IMR-90 (cell line): ENCODE measurements around the gene ABCC8. TPM values are rescaled to one million over a fixed set of nuclear protein-coding genes. Genes with fewer than 3 reads are reported as not detected.

Source experiments
- ATAC-seq: fragments of 200-7000 bp; cut with Tn5 transposase; 2 replicates; pipeline ENCODE4 v1.9.1; 2020; ENCODE audit warnings: low read depth, mild to moderate bottlenecking, moderate library complexity
- BruUV-seq: library from RNA; stranded (reverse); fragments of 400-500 nt; replicated peaks from 2 replicates; lab custom pipeline; 2021; lab: Mats Ljungman, UMichigan
- CTCF ChIA-PET: fragments of 300-600 bp; formaldehyde crosslinking; extraction: SDS; loops from one replicate; lab custom pipeline; 2021; ENCODE audit warnings: antibody characterized with exemption; lab: Yijun Ruan, JAX
- POLR2A ChIA-PET: fragments of 300-600 bp; sonication (Branson Sonifier 250); formaldehyde crosslinking; loops from one replicate; lab custom pipeline; 2022; ENCODE audit warnings: antibody characterized with exemption; ENCODE audit not compliant: unreplicated experiment; lab: Charles Lee
- DNase-seq: peaks from one replicate; pipeline ENCODE4 v3.0.0; 2013
- H2AFZ ChIP-seq: replicated peaks from 2 replicates; pipeline ENCODE3; 2013; ENCODE audit warnings: low read length, mild to moderate bottlenecking; ENCODE audit not compliant: poor library complexity
- H2AK5ac ChIP-seq: 2 replicates; pipeline ENCODE4 v1.6.1; 2013; ENCODE audit warnings: low read depth, low read length, inconsistent platforms
- H2AK9ac ChIP-seq: replicated peaks from 2 replicates; pipeline ENCODE3; 2013; ENCODE audit warnings: mild to moderate bottlenecking, low read depth, low read length, moderate library complexity; ENCODE audit not compliant: poor library complexity
- H2BK120ac ChIP-seq: 2 replicates; pipeline ENCODE4 v1.6.1; 2013; ENCODE audit warnings: low read depth, low read length, inconsistent platforms
- H2BK15ac ChIP-seq: 3 replicates; pipeline ENCODE4 v1.6.1; 2013; ENCODE audit warnings: low read depth, low read length, inconsistent platforms
- H2BK20ac ChIP-seq: 2 replicates; pipeline ENCODE4 v1.6.1; 2013; ENCODE audit warnings: low read depth, mild to moderate bottlenecking, inconsistent platforms, low read length, moderate library complexity
- H2BK5ac ChIP-seq: 2 replicates; pipeline ENCODE4 v1.6.1; 2013; ENCODE audit warnings: mild to moderate bottlenecking, low read depth, low read length, inconsistent platforms; ENCODE audit not compliant: poor library complexity, severe bottlenecking
- H3K14ac ChIP-seq: replicated peaks from 2 replicates; pipeline ENCODE4 v1.6.1; 2013; ENCODE audit warnings: low read depth, low read length, inconsistent platforms
- H3K18ac ChIP-seq: 2 replicates; pipeline ENCODE4 v1.6.1; 2013; ENCODE audit warnings: low read depth, low read length, control low read depth
- H3K23ac ChIP-seq: 2 replicates; pipeline ENCODE4 v1.6.1; 2013; ENCODE audit warnings: low read depth, low read length, inconsistent platforms
- H3K27ac ChIP-seq: 2 replicates; pipeline ENCODE4 v1.5.1; 2013; ENCODE audit warnings: mild to moderate bottlenecking, control low read depth, low read length; ENCODE audit not compliant: insufficient read depth
- H3K27me3 ChIP-seq: 2 replicates; pipeline ENCODE4 v1.6.1; 2013; ENCODE audit warnings: low read length; ENCODE audit not compliant: control insufficient read depth, insufficient read depth
- H3K36me3 ChIP-seq: 2 replicates; pipeline ENCODE4 v1.6.1; 2013; ENCODE audit warnings: low read length, mixed read lengths; ENCODE audit not compliant: control insufficient read depth, insufficient read depth
- H3K4ac ChIP-seq: 2 replicates; pipeline ENCODE4 v1.6.1; 2013; ENCODE audit warnings: low read depth, low read length, inconsistent platforms
- H3K4me1 ChIP-seq: 2 replicates; pipeline ENCODE4 v1.6.1; 2013; ENCODE audit warnings: low read length, mixed read lengths; ENCODE audit not compliant: control insufficient read depth, insufficient read depth
- H3K4me2 ChIP-seq: 2 replicates; pipeline ENCODE4 v1.6.1; 2013; ENCODE audit warnings: low read depth, mild to moderate bottlenecking, control low read depth, low read length, moderate library complexity
- H3K4me3 ChIP-seq: 2 replicates; pipeline ENCODE4 v1.5.1; 2013; ENCODE audit warnings: low read depth, mild to moderate bottlenecking, control low read depth, low read length, moderate library complexity; ENCODE audit not compliant: insufficient read depth
- H3K56ac ChIP-seq: 2 replicates; pipeline ENCODE4 v1.6.1; 2013; ENCODE audit warnings: low read length, inconsistent platforms; ENCODE audit not compliant: insufficient read depth; ENCODE audit errors: extremely low read depth
- H3K79me1 ChIP-seq, 2 experiments: 2 replicates each; pipeline ENCODE4 v1.6.1; 2013; ENCODE audit warnings: low read length in 2 of 2, inconsistent platforms in 1 of 2, low read depth in 1 of 2
- H3K9ac ChIP-seq: 2 replicates; pipeline ENCODE4 v1.6.1; 2013; ENCODE audit warnings: low read depth, low read length, control low read depth
- H3K9me1 ChIP-seq: 2 replicates; pipeline ENCODE4 v1.6.1; 2013; ENCODE audit warnings: low read length, inconsistent platforms; ENCODE audit not compliant: insufficient read depth
- H3K9me3 ChIP-seq: 2 replicates; pipeline ENCODE4 v1.6.1; 2013; ENCODE audit warnings: low read length; ENCODE audit not compliant: control insufficient read depth, insufficient read depth
- H4K20me1 ChIP-seq: 2 replicates; pipeline ENCODE4 v1.6.1; 2013; ENCODE audit warnings: low read length, inconsistent platforms; ENCODE audit not compliant: insufficient read depth
- H4K5ac ChIP-seq: 2 replicates; pipeline ENCODE4 v1.6.1; 2013; ENCODE audit warnings: mild to moderate bottlenecking, low read depth, low read length, control low read depth
- H4K8ac ChIP-seq, 2 experiments: 2 replicates each; pipeline ENCODE4 v1.6.1; 2013; ENCODE audit warnings: low read depth in 2 of 2, low read length in 2 of 2, control low read depth in 1 of 2, inconsistent platforms in 1 of 2
- H4K91ac ChIP-seq: 2 replicates; pipeline ENCODE4 v1.6.1; 2013; ENCODE audit warnings: low read depth, low read length, inconsistent platforms; ENCODE audit not compliant: insufficient read depth
- CEBPB ChIP-seq: IDR thresholded peaks from 2 replicates; pipeline ENCODE4 v1.6.1; 2012; ENCODE audit warnings: low read depth, low read length, improper control_type of control experiment
- CHD1 ChIP-seq: IDR thresholded peaks from 2 replicates; pipeline ENCODE4 v1.6.1; 2012; ENCODE audit warnings: low read depth, low read length, improper control_type of control experiment
- CTCF ChIP-seq: conservative IDR thresholded peaks from 2 replicates; pipeline ENCODE4 v1.5.1; 2012; ENCODE audit warnings: mild to moderate bottlenecking, low read depth, low read length, improper control_type of control experiment
- ELK1 ChIP-seq: fragments of 150-350 bp; IDR thresholded peaks from 2 replicates; pipeline ENCODE4 v1.6.1; 2016; ENCODE audit warnings: low read depth, mild to moderate bottlenecking, low read length, moderate library complexity, borderline replicate concordance
- MAFK ChIP-seq: IDR thresholded peaks from 2 replicates; pipeline ENCODE4 v1.6.1; 2012; ENCODE audit warnings: low read depth, low read length, improper control_type of control experiment
- POLR2A ChIP-seq: IDR thresholded peaks from 2 replicates; pipeline ENCODE4 v1.6.1; 2012; ENCODE audit warnings: mild to moderate bottlenecking, low read depth, low read length
- RCOR1 ChIP-seq: IDR thresholded peaks from 2 replicates; pipeline ENCODE4 v1.6.1; 2012; ENCODE audit warnings: mild to moderate bottlenecking, low read length, improper control_type of control experiment; ENCODE audit not compliant: insufficient replicate concordance
- SMC3 ChIP-seq: fragments of 150-350 bp; IDR thresholded peaks from 2 replicates; pipeline ENCODE4 v1.6.1; 2016; ENCODE audit warnings: low read depth, mild to moderate bottlenecking, antibody characterized with exemption, low read length, moderate library complexity
- WGBS, 2 experiments: methylation state at CpG; one replicate each; pipeline versions ENCODE4 v1.1.5 to v1.1.7; 2013; ENCODE audit warnings: missing lambda C conversion rate in 2 of 2; ENCODE audit not compliant: insufficient read length in 1 of 2; ENCODE audit errors: extremely low coverage in 2 of 2; 5-methylcytosine and 5-hydroxymethylcytosine counted together
- dilution Hi-C: fragments of 300-500 bp; cut with HindIII; formaldehyde crosslinking; loops from one replicate; pipeline ENCODE4 v1.14.3; 2018; ENCODE audit warnings: low sequenced_read_pairs; ENCODE audit not compliant: unreplicated experiment
- in situ Hi-C: fragments of 300-500 bp; cut with MboI; formaldehyde crosslinking; loops from 3 replicates; pipeline ENCODE4 v1.14.3; 2019; ENCODE audit warnings: low sequenced_read_pairs, inconsistent platforms, mixed read lengths
- intact Hi-C: fragments of 100-400 bp; cut with micrococcal nuclease; formaldehyde crosslinking; loops from 2 replicates; pipeline ENCODE4 v1.10.0; 2022
- polyA plus RNA-seq, 3 experiments: library from polyadenylated mRNA; depleted of rRNA; stranded (reverse); fragments of >200 nt; gene quantifications; 2 replicates each; pipeline ENCODE4 v1.2.3, GENCODE V29; 2012; ENCODE audit warnings: low replicate concordance in 1 of 3
- total RNA-seq: library from RNA; depleted of rRNA; stranded (reverse); fragments of >200 nt; gene quantifications from 2 replicates; pipeline ENCODE4 v1.2.3, GENCODE V29; 2012
- TF ChIP-seq, protein P1 (sequence below): fragments of 150-350 bp; IDR thresholded peaks from 2 replicates; pipeline ENCODE4 v1.6.1; 2017; ENCODE audit warnings: mild to moderate bottlenecking, antibody characterized with exemption, low read length, low read depth

The ABCC8 gene
- total and polyA plus RNA-seq, 2 of the 4 experiments (the other 2 are of a cell fraction), result not detected

- ATAC-seq, result no peak
- no peak overlapping the region for H2AK5ac ChIP-seq
- CTCF ChIA-PET, result interaction anchor here (0.9 kb wide), 1 partner anchor 11 kb away, joined by 3 read pairs; no protein-coding TSS in a partner anchor
- intact Hi-C loops (no loop called here), dilution Hi-C loops (no loop called here), in situ Hi-C loops (no loop called here)
- H2BK15ac ChIP-seq, result no peak overlapping the region
- no peaks in the 10 kb centered on the region for H3K27me3 ChIP-seq
- POLR2A ChIA-PET, result no interaction called here
- H3K23ac ChIP-seq, result no peak overlapping the region
- peaks cover 44% of the 10 kb centered on the region for H3K9me3 ChIP-seq
- TF ChIP-seq POLR2A, result no peak
- no peak for TF ChIP-seq RCOR1
- TF ChIP-seq, protein P1, sequence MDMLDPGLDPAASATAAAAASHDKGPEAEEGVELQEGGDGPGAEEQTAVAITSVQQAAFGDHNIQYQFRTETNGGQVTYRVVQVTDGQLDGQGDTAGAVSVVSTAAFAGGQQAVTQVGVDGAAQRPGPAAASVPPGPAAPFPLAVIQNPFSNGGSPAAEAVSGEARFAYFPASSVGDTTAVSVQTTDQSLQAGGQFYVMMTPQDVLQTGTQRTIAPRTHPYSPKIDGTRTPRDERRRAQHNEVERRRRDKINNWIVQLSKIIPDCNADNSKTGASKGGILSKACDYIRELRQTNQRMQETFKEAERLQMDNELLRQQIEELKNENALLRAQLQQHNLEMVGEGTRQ, result no peak
- TF ChIP-seq MAFK, result no peak
- no peak for TF ChIP-seq CEBPB
- TF ChIP-seq SMC3, result no peak
- no peak for TF ChIP-seq ELK1
- no peak for TF ChIP-seq CTCF
- TF ChIP-seq CHD1, result no peak
- H2AK9ac ChIP-seq, result no peak overlapping the region
- peaks cover 39% of the 10 kb centered on the region for H3K36me3 ChIP-seq
- H3K4ac ChIP-seq, result no peak overlapping the region
- no peak overlapping the region for H2BK120ac ChIP-seq
- no peaks in the 10 kb centered on the region for H3K9me1 ChIP-seq
- H3K4me2 ChIP-seq, result no peak overlapping the region
- H3K79me1 ChIP-seq, result no peaks in the 10 kb centered on the region
- H2BK5ac ChIP-seq, result no peak overlapping the region
- no peak overlapping the region for H3K9ac ChIP-seq
- H3K14ac ChIP-seq, result no peak overlapping the region
- H4K91ac ChIP-seq, result no peak overlapping the region
- no peaks in the 10 kb centered on the region for H3K4me1 ChIP-seq
- H3K4me3 ChIP-seq, result no peak overlapping the region
- no peak overlapping the region for H3K27ac ChIP-seq
- no peak overlapping the region for H3K56ac ChIP-seq
- H4K8ac ChIP-seq, result no peak overlapping the region
- H2BK20ac ChIP-seq, result no peak overlapping the region
- H3K18ac ChIP-seq, result no peak overlapping the region
- no peaks in the 10 kb centered on the region for H4K20me1 ChIP-seq
- BruUV-seq, result no TSS peak
- no peak overlapping the region for H2AFZ ChIP-seq
- WGBS, 2 experiments, result no CpG with 5 or more reads among the region's 3 CpGs
- no peak overlapping the region for H4K5ac ChIP-seq
- no peak for DNase-seq
These were observed 108.1 kb downstream of the ABCC8 start for GRCh38 chr11:17368551-17368950.
